Testis (tissue), 5 donors: Measurements from ENCODE around the gene CFAP20DC. TPM values are rescaled to one million over a fixed set of nuclear protein-coding genes. Genes with fewer than 3 reads are reported as not detected.
"Not testable (repeated sequence)": the region's sequence is repeated elsewhere in the genome, so short reads cannot be mapped to it uniquely, and the experiment has no call there.

Source experiments
- DNase-seq: peaks from one replicate; pipeline ENCODE4 v3.0.0-alpha.2; 2019
- H3K27ac ChIP-seq, 2 donors: fragments of 200-600 bp; sonication (generic); one replicate each; pipeline ENCODE4 v1.5.1; 2019
- H3K27me3 ChIP-seq: fragments of 200-600 bp; sonication (generic); one replicate; pipeline ENCODE4 v1.5.1; 2019
- H3K36me3 ChIP-seq: fragments of 200-600 bp; sonication (generic); one replicate; pipeline ENCODE4 v1.5.1; 2017; ENCODE audit warnings: low read depth; ENCODE audit errors: missing control alignments
- H3K4me1 ChIP-seq: fragments of 200-600 bp; sonication (generic); one replicate; pipeline ENCODE4 v1.5.1; 2019
- H3K4me3 ChIP-seq, 2 donors: fragments of 200-600 bp; sonication (generic); one replicate each; pipeline ENCODE4 v1.5.1; 2017 to 2019
- H3K9me3 ChIP-seq: fragments of 200-600 bp; sonication (generic); one replicate; pipeline ENCODE4 v1.5.1; 2017
- CTCF ChIP-seq, 3 experiments: fragments of 450-650 bp in 2 of 3; fragments of 200-600 bp in 1 of 3; sonication (generic) in 1 of 3; IDR thresholded peaks; one replicate each; pipeline ENCODE4 v1.5.1; 2016 to 2019; ENCODE audit warnings: antibody characterized with exemption in 3 of 3, mild to moderate bottlenecking in 2 of 3, moderate library complexity in 1 of 3
- POLR2A ChIP-seq: fragments of 450-650 bp; IDR thresholded peaks from one replicate; pipeline ENCODE4 v1.6.1; 2017; ENCODE audit warnings: antibody characterized with exemption, mild to moderate bottlenecking, moderate library complexity
- WGBS, 2 donors: methylation state at CpG; one replicate each; pipeline ENCODE4 v1.1.5; 2018; 5-methylcytosine and 5-hydroxymethylcytosine counted together
- intact Hi-C: fragments of 100-400 bp; cut with DNase I; formaldehyde crosslinking; loops from one replicate; pipeline ENCODE4 v1.15.1; 2023; ENCODE audit warnings: low total_unique reads
- long read RNA-seq, 2 donors: transcript quantifications; one replicate each; lab custom pipeline, GENCODE V29; 2026
- polyA plus RNA-seq: library from polyadenylated mRNA; stranded (reverse); fragments of 350-450 nt; fragmentation: Illumina TruSeq; extraction: RNeasy Lipid Tissue Mini Kit (QIAGEN cat#74804); gene quantifications from one replicate; pipeline ENCODE4 v1.2.3, GENCODE V29; 2014; ENCODE audit warnings: low read depth, low replicate concordance; ENCODE audit not compliant: insufficient read depth
- total RNA-seq, 2 donors: library from RNA; depleted of rRNA; stranded (reverse); fragments of >200 nt; gene quantifications; one replicate each; pipeline ENCODE4 v1.2.3, GENCODE V29; 2016

CFAP20DC gene
- total RNA-seq (10 to 100 TPM; 24.5 to 42.0 TPM), polyA plus RNA-seq (62.8 TPM)
- long read RNA-seq, donor 1, partial matches to known transcripts = 5 of 5 reads
- long read RNA-seq, donor 1, other reads (novel, unspliced or antisense) = 0 of 5 reads
- long read RNA-seq, donor 2 = 0 reads

- Histone ChIP-seq H3K36me3 (no peaks in the 10 kb centered on the region), H3K27ac (peak within 1 kb of the TSS; percentile 61 to 74), H3K4me1 (no peaks in the 10 kb centered on the region), H3K9me3 (no peaks in the 10 kb centered on the region), H3K4me3 (peak within 1 kb of the TSS; percentile 65 to 75), H3K27me3 (no peaks in the 10 kb centered on the region)
- WGBS, 2 donors = 0 to 7% methylated on average over 3 to 21 of the region's 60 CpGs
- no peak for TF ChIP-seq CTCF (IDR thresholded peaks at IDR 0.05)
- TF ChIP-seq POLR2A = no peak
- intact Hi-C loops = no loop called here
- DNase-seq = peak; percentile 96
Observed at GRCh38 chr3:59049671-59050331, at the start of gene CFAP20DC. Gene CFAP20DC, minus strand, starts transcription at chr3:59050025. Its CDS starts 394 bp downstream, at chr3:59049631.

- DNase-seq, H3K4me1 ChIP-seq, H3K36me3 ChIP-seq, H3K4me3 ChIP-seq, H3K27me3 ChIP-seq, H3K27ac ChIP-seq, H3K9me3 ChIP-seq, intact Hi-C loops: not testable (repeated sequence)
- 94 to 100% methylated on average over 1 of the region's 1 CpG for WGBS, 2 donors
Observed at GRCh38 chr3:59098516-59098915, 48.7 kb upstream of the CFAP20DC start.

- Histone ChIP-seq H3K27ac (no peak overlapping the region), H3K27me3 (no peaks in the 10 kb centered on the region), H3K9me3 (no peaks in the 10 kb centered on the region), H3K36me3 (no peaks in the 10 kb centered on the region), H3K4me1 (peaks cover 4% of the 10 kb centered on the region), H3K4me3 (no peak overlapping the region)
- no peak for DNase-seq
- intact Hi-C loops = no loop called here
- TF ChIP-seq CTCF (IDR thresholded peaks at IDR 0.05) (no peak), POLR2A (no peak)
- WGBS, 2 donors = 87 to 92% methylated on average over 3 of the region's 3 CpGs
Observed at GRCh38 chr3:59094446-59094845, 44.6 kb upstream of the CFAP20DC start.

GRCh38 chr3:59093521-59093920 lies 43.7 kb upstream of the CFAP20DC start:
- intact Hi-C loops = no loop called here
- H3K27me3 ChIP-seq = no peaks in the 10 kb centered on the region
- no peak overlapping the region for H3K27ac ChIP-seq
- TF ChIP-seq CTCF (IDR thresholded peaks at IDR 0.05) = no peak
- TF ChIP-seq POLR2A = no peak
- H3K9me3 ChIP-seq = no peaks in the 10 kb centered on the region
- 79 to 89% methylated on average over 1 of the region's 1 CpG for WGBS, 2 donors
- H3K36me3 ChIP-seq = no peaks in the 10 kb centered on the region
- no peak for DNase-seq
- H3K4me3 ChIP-seq = no peak overlapping the region
- H3K4me1 ChIP-seq = peaks cover 4% of the 10 kb centered on the region

- Histone ChIP-seq H3K27ac (no peak overlapping the region), H3K4me3 (no peak overlapping the region), H3K4me1 (no peaks in the 10 kb centered on the region), H3K27me3 (no peaks in the 10 kb centered on the region), H3K36me3 (no peaks in the 10 kb centered on the region), H3K9me3 (no peaks in the 10 kb centered on the region)
- intact Hi-C loops = no loop called here
- no peak for TF ChIP-seq POLR2A
- TF ChIP-seq CTCF (IDR thresholded peaks at IDR 0.05) = no peak
- no peak for DNase-seq
- 19 to 38% methylated on average over 1 of the region's 1 CpG for WGBS, 2 donors
Observed at GRCh38 chr3:59088761-59089160, 38.9 kb upstream of the CFAP20DC start.
